ENCODE data around the gene INPP4A. TPM values are rescaled to one million over a fixed set of nuclear protein-coding genes. Genes with fewer than 3 reads are reported as not detected.
A peak's percentile ranks its signal among the peaks of the same experiment; 100 is the strongest.

The INPP4A gene
- total RNA-seq, 1 donor from 2014 or later = 32.4 TPM

DNA sequence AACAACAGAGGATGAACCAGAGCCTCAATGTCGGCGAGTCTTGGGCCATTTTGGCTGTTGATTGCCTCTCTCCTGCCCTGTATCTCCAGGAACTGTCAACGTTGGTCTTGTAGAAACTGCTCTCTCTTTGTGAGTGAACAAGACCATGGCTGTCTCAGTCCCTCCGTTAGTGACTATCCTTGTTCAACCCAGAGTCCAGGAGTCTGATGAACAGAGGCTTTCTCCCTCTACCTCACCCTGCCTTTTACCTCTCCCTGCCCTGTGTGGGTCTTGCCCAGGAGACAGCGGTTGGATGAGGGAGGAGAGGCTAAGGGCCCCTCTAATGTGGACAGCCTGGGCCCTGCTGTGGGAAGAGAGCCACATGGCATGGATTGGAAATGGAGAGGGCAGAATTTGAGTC lies 32.8 kb downstream of the INPP4A start:
- no peaks in the 10 kb centered on the region for H3K27me3 Mint-ChIP-seq (ENCODE audit: low read depth)
- H3K4me1 Mint-ChIP-seq = peaks cover 12% of the 10 kb centered on the region
- TF ChIP-seq, protein P1, sequence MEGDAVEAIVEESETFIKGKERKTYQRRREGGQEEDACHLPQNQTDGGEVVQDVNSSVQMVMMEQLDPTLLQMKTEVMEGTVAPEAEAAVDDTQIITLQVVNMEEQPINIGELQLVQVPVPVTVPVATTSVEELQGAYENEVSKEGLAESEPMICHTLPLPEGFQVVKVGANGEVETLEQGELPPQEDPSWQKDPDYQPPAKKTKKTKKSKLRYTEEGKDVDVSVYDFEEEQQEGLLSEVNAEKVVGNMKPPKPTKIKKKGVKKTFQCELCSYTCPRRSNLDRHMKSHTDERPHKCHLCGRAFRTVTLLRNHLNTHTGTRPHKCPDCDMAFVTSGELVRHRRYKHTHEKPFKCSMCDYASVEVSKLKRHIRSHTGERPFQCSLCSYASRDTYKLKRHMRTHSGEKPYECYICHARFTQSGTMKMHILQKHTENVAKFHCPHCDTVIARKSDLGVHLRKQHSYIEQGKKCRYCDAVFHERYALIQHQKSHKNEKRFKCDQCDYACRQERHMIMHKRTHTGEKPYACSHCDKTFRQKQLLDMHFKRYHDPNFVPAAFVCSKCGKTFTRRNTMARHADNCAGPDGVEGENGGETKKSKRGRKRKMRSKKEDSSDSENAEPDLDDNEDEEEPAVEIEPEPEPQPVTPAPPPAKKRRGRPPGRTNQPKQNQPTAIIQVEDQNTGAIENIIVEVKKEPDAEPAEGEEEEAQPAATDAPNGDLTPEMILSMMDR (conservative IDR thresholded peaks at IDR 0.05) = no peak
- H3K4me3 Mint-ChIP-seq = no peak overlapping the region
- H3K27ac Mint-ChIP-seq (ENCODE audit: unreplicated experiment) = peak overlapping the region; percentile 50
- no peaks in the 10 kb centered on the region for H3K9me3 Mint-ChIP-seq
- DNase-seq (ENCODE audit: low read depth, low spot score) = no peak
- no peaks in the 10 kb centered on the region for H3K36me3 Mint-ChIP-seq (ENCODE audit: low read depth)

GRCh38 chr2:98478088-98478551 lies 33.5 kb downstream of the INPP4A start:
- DNase-seq (ENCODE audit: low read depth, low spot score) = no peak
- no peaks in the 10 kb centered on the region for H3K27me3 Mint-ChIP-seq (ENCODE audit: low read depth)
- TF ChIP-seq, protein P1 (conservative IDR thresholded peaks at IDR 0.05) = no peak
- H3K36me3 Mint-ChIP-seq (ENCODE audit: low read depth) = no peaks in the 10 kb centered on the region
- H3K4me1 Mint-ChIP-seq = peaks cover 12% of the 10 kb centered on the region
- no peak overlapping the region for H3K4me3 Mint-ChIP-seq
- H3K9me3 Mint-ChIP-seq = no peaks in the 10 kb centered on the region
- H3K27ac Mint-ChIP-seq (ENCODE audit: unreplicated experiment) = no peak overlapping the region

DNA sequence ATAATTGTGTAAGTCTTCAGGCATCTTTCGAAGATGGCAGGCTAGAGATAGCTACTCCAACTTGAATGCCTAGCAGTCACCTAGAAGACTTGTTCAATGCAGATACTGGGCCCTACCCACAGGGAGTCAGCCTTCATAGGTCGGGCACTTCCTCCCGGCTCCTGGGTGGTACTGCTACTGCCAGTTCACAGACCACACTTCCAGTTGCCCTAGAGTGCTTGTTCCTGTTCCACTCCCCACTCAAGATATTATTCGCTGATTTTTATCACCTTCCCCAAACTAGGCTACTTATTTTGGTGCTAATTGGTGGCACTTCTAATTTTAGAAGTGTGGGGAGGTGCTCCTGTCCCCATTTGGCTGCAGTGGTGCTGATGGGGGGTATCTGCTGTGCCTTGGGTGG lies 34.2 kb downstream of the INPP4A start:
- Mint-ChIP-seq H3K4me3 (no peak overlapping the region), H3K4me1 (peaks cover 12% of the 10 kb centered on the region), H3K27me3 (ENCODE audit: low read depth) (no peaks in the 10 kb centered on the region), H3K27ac (ENCODE audit: unreplicated experiment) (no peak overlapping the region), H3K9me3 (no peaks in the 10 kb centered on the region), H3K36me3 (ENCODE audit: low read depth) (no peaks in the 10 kb centered on the region)
- no peak for DNase-seq (ENCODE audit: low read depth, low spot score)
- TF ChIP-seq, protein P1 (conservative IDR thresholded peaks at IDR 0.05) = no peak

GRCh38 chr2:98479371-98479770 lies 34.7 kb downstream of the INPP4A start:
- no peak overlapping the region for H3K27ac Mint-ChIP-seq (ENCODE audit: unreplicated experiment)
- H3K4me1 Mint-ChIP-seq = peaks cover 12% of the 10 kb centered on the region
- TF ChIP-seq, protein P1 (conservative IDR thresholded peaks at IDR 0.05) = no peak
- DNase-seq (ENCODE audit: low read depth, low spot score) = no peak
- H3K27me3 Mint-ChIP-seq (ENCODE audit: low read depth) = no peaks in the 10 kb centered on the region
- no peaks in the 10 kb centered on the region for H3K36me3 Mint-ChIP-seq (ENCODE audit: low read depth)
- H3K4me3 Mint-ChIP-seq = no peak overlapping the region
- H3K9me3 Mint-ChIP-seq = no peaks in the 10 kb centered on the region

GRCh38 chr2:98479959-98480524 lies 35.4 kb downstream of the INPP4A start:
- no peak for DNase-seq (ENCODE audit: low read depth, low spot score)
- TF ChIP-seq, protein P1 (conservative IDR thresholded peaks at IDR 0.05) = no peak
- Mint-ChIP-seq H3K4me3 (no peak overlapping the region), H3K4me1 (peaks cover 10% of the 10 kb centered on the region), H3K27ac (ENCODE audit: unreplicated experiment) (no peak overlapping the region), H3K9me3 (no peaks in the 10 kb centered on the region), H3K36me3 (ENCODE audit: low read depth) (no peaks in the 10 kb centered on the region), H3K27me3 (ENCODE audit: low read depth) (no peaks in the 10 kb centered on the region)

Data from neural crest cell (in vitro differentiated cells).